ENCODE results near the gene MEGF6.

- TF ChIP-seq EZH2 (IDR thresholded peaks at IDR 0.05; ENCODE audit: borderline replicate concordance, insufficient read depth, low read depth, low read length, poor library complexity, severe bottlenecking) (no peak), CTCF (IDR thresholded peaks at IDR 0.05) (no peak)
Observed at GRCh38 chr1:3536420-3537195, 74.7 kb downstream of the MEGF6 start.
